ENCODE data around the gene KCNIP4.

Gene KCNIP4

DNA sequence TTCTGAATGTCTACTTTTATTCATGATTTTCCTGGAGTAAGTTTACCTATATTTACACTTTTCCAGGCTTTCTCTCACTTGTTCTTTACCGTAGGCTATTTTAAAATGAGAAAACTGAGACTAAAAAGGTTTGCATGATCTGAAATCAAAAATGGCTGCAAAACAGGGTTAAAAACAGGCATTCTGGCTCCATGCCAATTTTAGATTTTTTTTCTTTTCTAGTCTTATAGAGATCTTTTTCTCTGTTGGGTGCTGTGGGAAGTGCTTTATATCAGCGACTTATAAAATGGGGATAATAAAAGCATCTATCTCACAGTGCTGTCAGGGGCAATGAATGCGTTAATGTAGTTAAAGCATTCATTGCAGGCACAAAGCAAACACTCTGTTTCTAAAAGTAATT is 953.6 kb downstream of the KCNIP4 start:
- ChIA-PET CTCF (no interaction called here), POLR2A (no interaction called here)
- no peak overlapping the region for H3K4me3 ChIP-seq (ENCODE audit: low read depth, low read length)
- TF ChIP-seq, protein P1, sequence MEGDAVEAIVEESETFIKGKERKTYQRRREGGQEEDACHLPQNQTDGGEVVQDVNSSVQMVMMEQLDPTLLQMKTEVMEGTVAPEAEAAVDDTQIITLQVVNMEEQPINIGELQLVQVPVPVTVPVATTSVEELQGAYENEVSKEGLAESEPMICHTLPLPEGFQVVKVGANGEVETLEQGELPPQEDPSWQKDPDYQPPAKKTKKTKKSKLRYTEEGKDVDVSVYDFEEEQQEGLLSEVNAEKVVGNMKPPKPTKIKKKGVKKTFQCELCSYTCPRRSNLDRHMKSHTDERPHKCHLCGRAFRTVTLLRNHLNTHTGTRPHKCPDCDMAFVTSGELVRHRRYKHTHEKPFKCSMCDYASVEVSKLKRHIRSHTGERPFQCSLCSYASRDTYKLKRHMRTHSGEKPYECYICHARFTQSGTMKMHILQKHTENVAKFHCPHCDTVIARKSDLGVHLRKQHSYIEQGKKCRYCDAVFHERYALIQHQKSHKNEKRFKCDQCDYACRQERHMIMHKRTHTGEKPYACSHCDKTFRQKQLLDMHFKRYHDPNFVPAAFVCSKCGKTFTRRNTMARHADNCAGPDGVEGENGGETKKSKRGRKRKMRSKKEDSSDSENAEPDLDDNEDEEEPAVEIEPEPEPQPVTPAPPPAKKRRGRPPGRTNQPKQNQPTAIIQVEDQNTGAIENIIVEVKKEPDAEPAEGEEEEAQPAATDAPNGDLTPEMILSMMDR (IDR thresholded peaks at IDR 0.05; ENCODE audit: insufficient read depth, low read length, missing control alignments) = no peak
- no peak for DNase-seq (ENCODE audit: low read depth, low spot score)

DNA sequence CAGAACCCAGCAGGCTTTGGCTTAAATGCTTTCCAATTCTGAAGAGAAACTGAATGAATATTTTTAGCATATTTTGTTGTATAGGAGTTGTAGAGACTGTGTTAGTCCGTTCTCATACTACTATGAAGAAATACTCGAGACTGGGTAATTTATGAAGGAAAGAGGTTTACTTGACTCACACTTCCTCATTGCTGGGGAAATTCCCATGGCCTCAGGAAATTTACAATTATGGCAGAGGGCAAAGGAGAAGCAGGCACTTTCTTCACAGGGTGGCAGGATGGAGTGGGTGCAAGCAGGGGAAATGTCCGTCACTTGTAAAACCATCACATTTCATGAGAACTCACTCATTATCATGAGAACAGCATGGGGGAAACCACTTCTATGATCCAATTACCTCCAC is 956.6 kb downstream of the KCNIP4 start:
- CTCF ChIA-PET = no interaction called here
- TF ChIP-seq, protein P1 (IDR thresholded peaks at IDR 0.05; ENCODE audit: insufficient read depth, low read length, missing control alignments) = no peak
- no peak overlapping the region for H3K4me3 ChIP-seq (ENCODE audit: low read depth, low read length)
- no peak for DNase-seq (ENCODE audit: low read depth, low spot score)
- POLR2A ChIA-PET = no interaction called here

DNA sequence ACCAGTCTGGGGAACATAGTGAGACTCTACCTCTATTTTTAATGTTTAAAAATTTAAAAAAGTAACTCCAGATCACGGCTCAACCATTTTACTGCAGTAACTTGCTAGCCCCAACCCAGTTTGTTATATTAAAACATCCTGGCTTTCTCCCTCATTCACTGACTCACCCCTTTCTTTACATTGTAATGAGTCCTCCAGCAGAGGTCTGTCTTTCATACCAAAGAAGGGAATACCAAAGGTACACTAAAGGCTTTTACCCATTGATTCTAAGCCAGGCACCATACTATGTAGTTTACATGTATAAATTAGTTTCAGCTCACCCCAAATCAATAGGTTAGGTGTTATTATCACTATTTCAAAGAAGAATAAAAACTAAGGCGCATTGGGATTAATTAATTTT is 961.4 kb downstream of the KCNIP4 start:
- CTCF ChIA-PET = no interaction called here
- POLR2A ChIA-PET = no interaction called here
- no peak for DNase-seq (ENCODE audit: low read depth, low spot score)
- TF ChIP-seq, protein P1 (IDR thresholded peaks at IDR 0.05; ENCODE audit: insufficient read depth, low read length, missing control alignments) = no peak
- H3K4me3 ChIP-seq (ENCODE audit: low read depth, low read length) = no peak overlapping the region

DNA sequence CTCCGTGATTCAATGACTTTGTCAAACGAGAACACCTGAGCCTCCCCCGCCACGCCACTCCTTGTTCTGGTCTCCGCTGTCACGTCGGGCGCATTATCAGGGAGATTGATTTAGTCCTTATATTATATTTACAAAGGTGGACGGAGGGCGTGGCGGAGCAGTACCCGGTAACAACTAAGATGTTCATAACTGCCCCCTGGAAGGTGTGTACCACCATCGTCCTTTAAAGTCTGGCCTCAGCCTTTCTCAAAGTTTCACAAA is 964.1 kb downstream of the KCNIP4 start:
- no peak overlapping the region for H3K4me3 ChIP-seq (ENCODE audit: low read depth, low read length)
- CTCF ChIA-PET = no interaction called here
- TF ChIP-seq, protein P1 (IDR thresholded peaks at IDR 0.05; ENCODE audit: insufficient read depth, low read length, missing control alignments) = no peak
- no peak for DNase-seq (ENCODE audit: low read depth, low spot score)
- POLR2A ChIA-PET = no interaction called here

DNA sequence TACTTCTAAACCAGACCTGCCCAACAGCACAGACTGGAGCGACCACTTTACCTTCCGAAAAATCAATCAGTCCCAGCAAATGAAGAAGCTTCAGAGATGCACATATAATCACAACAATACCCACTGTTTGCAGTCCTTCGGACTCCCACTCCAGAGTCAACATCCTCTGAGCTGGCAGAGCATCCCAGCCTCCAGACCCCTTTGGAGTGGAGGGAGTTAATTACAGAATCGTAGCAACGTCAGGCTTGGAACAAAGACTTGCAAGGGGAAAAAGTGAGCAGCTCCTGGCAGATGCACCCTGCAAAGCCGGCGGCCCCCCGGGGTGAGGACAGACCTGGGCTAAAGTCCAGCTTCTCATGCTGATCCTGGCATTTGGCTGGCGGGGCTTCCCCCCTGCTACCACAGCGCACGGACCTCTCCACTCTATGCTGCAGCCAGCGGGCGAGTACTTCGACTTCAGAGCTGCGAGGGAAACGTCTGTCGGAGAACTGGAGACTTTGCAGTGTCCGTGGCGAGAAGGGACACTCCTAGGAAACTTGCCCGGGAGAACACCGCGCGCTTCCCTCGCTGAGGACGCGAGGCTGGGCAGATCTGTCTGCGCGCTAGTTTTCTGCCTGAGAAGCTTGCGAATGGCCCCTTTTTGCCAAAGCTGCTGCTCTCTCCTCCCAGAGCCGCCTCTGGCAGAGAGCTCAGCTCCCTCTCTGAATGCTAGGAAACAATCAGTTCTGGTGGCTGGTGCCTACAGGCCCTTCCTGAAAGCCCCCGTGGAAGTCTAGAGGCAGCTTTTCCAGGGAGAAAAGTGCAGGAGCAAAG is 964.6 kb downstream of the KCNIP4 start:
- TF ChIP-seq, protein P1 (IDR thresholded peaks at IDR 0.05; ENCODE audit: insufficient read depth, low read length, missing control alignments) = no peak
- DNase-seq (ENCODE audit: low read depth, low spot score) = no peak
- no peak overlapping the region for H3K4me3 ChIP-seq (ENCODE audit: low read depth, low read length)
- ChIA-PET CTCF (no interaction called here), POLR2A (no interaction called here)

DNA sequence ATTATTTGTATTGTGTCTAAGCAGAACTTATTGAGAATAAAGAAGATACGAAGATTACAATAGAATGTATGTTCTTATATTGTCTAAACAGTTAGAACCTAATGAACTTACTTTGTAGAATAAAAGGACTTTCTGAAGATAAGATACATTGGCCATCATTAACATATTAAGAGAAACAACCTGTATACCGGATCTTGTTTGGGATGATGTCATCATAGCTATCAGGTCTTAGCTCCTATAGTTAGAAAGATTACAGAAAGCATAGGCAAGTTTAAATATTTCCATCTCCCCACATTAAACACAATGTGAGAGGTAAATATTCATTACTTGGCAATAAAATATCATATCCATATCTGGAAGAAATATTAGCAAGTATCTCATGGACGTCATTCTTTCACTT is 966.0 kb downstream of the KCNIP4 start:
- TF ChIP-seq, protein P1 (IDR thresholded peaks at IDR 0.05; ENCODE audit: insufficient read depth, low read length, missing control alignments) = no peak
- H3K4me3 ChIP-seq (ENCODE audit: low read depth, low read length) = no peak overlapping the region
- CTCF ChIA-PET = no interaction called here
- DNase-seq (ENCODE audit: low read depth, low spot score) = no peak
- POLR2A ChIA-PET = no interaction called here
